ENCODE data around the gene WDFY2.

DNA sequence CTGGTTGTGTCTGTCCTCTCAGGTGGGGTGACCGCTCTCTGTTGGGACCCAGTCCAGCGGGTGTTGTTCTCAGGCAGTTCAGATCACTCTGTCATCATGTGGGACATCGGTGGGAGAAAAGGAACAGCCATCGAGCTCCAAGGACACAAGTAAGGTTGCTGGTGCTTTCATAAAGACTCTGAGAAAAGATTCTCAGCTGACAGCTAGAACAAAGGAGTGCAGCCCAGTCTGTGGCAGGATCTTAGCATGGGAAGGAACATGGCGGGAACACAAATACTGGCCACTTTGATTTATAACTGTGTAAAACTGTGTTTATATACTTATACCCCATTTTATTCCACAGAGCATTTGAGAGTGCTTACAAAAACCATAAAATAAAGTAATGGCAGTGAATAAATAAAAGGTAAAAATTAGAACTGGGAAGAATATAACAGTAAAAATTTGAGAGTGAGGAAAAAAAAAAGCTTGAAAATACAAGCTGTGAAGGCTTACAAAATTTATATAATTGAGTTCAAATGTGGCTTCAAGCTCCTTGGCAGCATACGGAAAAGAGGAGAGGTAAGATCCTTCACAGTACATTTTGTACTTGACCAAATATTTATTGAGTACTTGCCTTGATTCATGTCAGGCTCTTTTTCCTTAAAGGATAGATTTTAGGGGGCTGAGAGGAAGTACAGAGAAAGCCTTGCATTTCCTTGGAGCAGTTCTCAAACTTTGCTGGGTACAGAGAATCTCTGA, 154.9 kb downstream of the WDFY2 start:
- TF ChIP-seq, protein P1, sequence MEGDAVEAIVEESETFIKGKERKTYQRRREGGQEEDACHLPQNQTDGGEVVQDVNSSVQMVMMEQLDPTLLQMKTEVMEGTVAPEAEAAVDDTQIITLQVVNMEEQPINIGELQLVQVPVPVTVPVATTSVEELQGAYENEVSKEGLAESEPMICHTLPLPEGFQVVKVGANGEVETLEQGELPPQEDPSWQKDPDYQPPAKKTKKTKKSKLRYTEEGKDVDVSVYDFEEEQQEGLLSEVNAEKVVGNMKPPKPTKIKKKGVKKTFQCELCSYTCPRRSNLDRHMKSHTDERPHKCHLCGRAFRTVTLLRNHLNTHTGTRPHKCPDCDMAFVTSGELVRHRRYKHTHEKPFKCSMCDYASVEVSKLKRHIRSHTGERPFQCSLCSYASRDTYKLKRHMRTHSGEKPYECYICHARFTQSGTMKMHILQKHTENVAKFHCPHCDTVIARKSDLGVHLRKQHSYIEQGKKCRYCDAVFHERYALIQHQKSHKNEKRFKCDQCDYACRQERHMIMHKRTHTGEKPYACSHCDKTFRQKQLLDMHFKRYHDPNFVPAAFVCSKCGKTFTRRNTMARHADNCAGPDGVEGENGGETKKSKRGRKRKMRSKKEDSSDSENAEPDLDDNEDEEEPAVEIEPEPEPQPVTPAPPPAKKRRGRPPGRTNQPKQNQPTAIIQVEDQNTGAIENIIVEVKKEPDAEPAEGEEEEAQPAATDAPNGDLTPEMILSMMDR (IDR thresholded peaks at IDR 0.05), result no peak
- TF ChIP-seq POLR2A (IDR thresholded peaks at IDR 0.05) (no peak), EP300 (IDR thresholded peaks at IDR 0.05) (peak in 1 of 2 donors; percentile 19)

All from tibial nerve (tissue), 4 donors.